ENCODE measurements around the gene PIK3CD. TPM values are rescaled to one million over a fixed set of nuclear protein-coding genes. Genes with fewer than 3 reads are reported as not detected.

Gene PIK3CD
- polyA plus RNA-seq, 1 experiment = 9.0 TPM

GRCh38 chr1:9629445-9630201 is 21.9 kb upstream of the PIK3CD start:
- no peak for DNase-seq (ENCODE audit: low read depth, low spot score)
- TF ChIP-seq CTCF (IDR thresholded peaks at IDR 0.05; ENCODE audit: low read depth, low read length) = no peak
- H3K27ac ChIP-seq (ENCODE audit: low read depth, low read length) = no peak overlapping the region
- CTCF ChIA-PET = interaction anchor here (1.8 to 1.9 kb wide), 2 partner anchors 92 to 96 kb away, joined by 4 to 6 read pairs; no protein-coding TSS in a partner anchor
- POLR2A ChIA-PET = interaction anchor here (0.6 kb wide), 1 partner anchor 13 kb away, joined by 7 read pairs; no protein-coding TSS in a partner anchor
- H3K27me3 ChIP-seq (ENCODE audit: control insufficient read depth, insufficient read depth, low read length) = peaks cover 7% of the 10 kb centered on the region
- no peak overlapping the region for H3K4me3 ChIP-seq (ENCODE audit: low read depth, low read length)
- H3K9me3 ChIP-seq (ENCODE audit: control insufficient read depth, insufficient read depth, low read length) = no peaks in the 10 kb centered on the region; the same call in 1 of the 2 replicates

GRCh38 chr1:9630331-9631111 is 21.0 kb upstream of the PIK3CD start:
- H3K27me3 ChIP-seq (ENCODE audit: control insufficient read depth, insufficient read depth, low read length) = peaks cover 7% of the 10 kb centered on the region
- no peak for TF ChIP-seq CTCF (IDR thresholded peaks at IDR 0.05; ENCODE audit: low read depth, low read length)
- no peak for DNase-seq (ENCODE audit: low read depth, low spot score)
- ChIA-PET POLR2A (no interaction called here), CTCF (interaction anchor here (0.5 to 1.6 kb wide), 2 partner anchors 15 to 1064 kb away, joined by 3 to 4 read pairs; no protein-coding TSS in a partner anchor)
- H3K4me3 ChIP-seq (ENCODE audit: low read depth, low read length) = no peak overlapping the region
- no peak overlapping the region for H3K27ac ChIP-seq (ENCODE audit: low read depth, low read length)
- H3K9me3 ChIP-seq (ENCODE audit: control insufficient read depth, insufficient read depth, low read length) = no peaks in the 10 kb centered on the region; the same call in 1 of the 2 replicates

- POLR2A ChIA-PET = no interaction called here
- peaks cover 7% of the 10 kb centered on the region for H3K27me3 ChIP-seq (ENCODE audit: control insufficient read depth, insufficient read depth, low read length)
- no peak for DNase-seq (ENCODE audit: low read depth, low spot score)
- CTCF ChIA-PET = interaction anchor here (0.6 to 1.6 kb wide), 2 partner anchors 14 to 16 kb away, joined by 4 to 6 read pairs; no protein-coding TSS in a partner anchor
- H3K4me3 ChIP-seq (ENCODE audit: low read depth, low read length) = no peak overlapping the region
- H3K27ac ChIP-seq (ENCODE audit: low read depth, low read length) = no peak overlapping the region
- no peaks in the 10 kb centered on the region; the same call in 1 of the 2 replicates for H3K9me3 ChIP-seq (ENCODE audit: control insufficient read depth, insufficient read depth, low read length)
- TF ChIP-seq CTCF (IDR thresholded peaks at IDR 0.05; ENCODE audit: low read depth, low read length) = no peak
These were observed 19.9 kb upstream of the PIK3CD start for GRCh38 chr1:9631613-9632012.

- H3K9me3 ChIP-seq (ENCODE audit: control insufficient read depth, insufficient read depth, low read length) = 0 out of 2 replicates have a peak, but pooled peaks cover 4% of the 10 kb centered on the region
- no peak overlapping the region for H3K27ac ChIP-seq (ENCODE audit: low read depth, low read length)
- DNase-seq (ENCODE audit: low read depth, low spot score) = no peak
- H3K4me3 ChIP-seq (ENCODE audit: low read depth, low read length) = no peak overlapping the region
- TF ChIP-seq CTCF (IDR thresholded peaks at IDR 0.05; ENCODE audit: low read depth, low read length) = no peak
- ChIA-PET POLR2A (no interaction called here), CTCF (no interaction called here)
- peaks cover 7% of the 10 kb centered on the region for H3K27me3 ChIP-seq (ENCODE audit: control insufficient read depth, insufficient read depth, low read length)
These were observed 18.0 kb upstream of the PIK3CD start for GRCh38 chr1:9633493-9633892.
